ENCODE data around the gene NCAM1.
A peak's percentile ranks its signal among the peaks of the same experiment; 100 is the strongest.

NCAM1 gene

GRCh38 chr11:113131036-113131775, 170.0 kb downstream of the NCAM1 start:
- no peak for DNase-seq (ENCODE audit: low spot score)

- DNase-seq (ENCODE audit: low spot score): no peak
Observed at GRCh38 chr11:113133071-113133470, 171.9 kb downstream of the NCAM1 start.

GRCh38 chr11:113134626-113135025, 173.4 kb downstream of the NCAM1 start:
- DNase-seq (ENCODE audit: low spot score): no peak

- no peak for DNase-seq (ENCODE audit: low spot score)
Observed at GRCh38 chr11:113137713-113138529, 176.7 kb downstream of the NCAM1 start.

- DNase-seq (ENCODE audit: low spot score): no peak
Observed at GRCh38 chr11:113138731-113139130, 177.5 kb downstream of the NCAM1 start.

GRCh38 chr11:113141010-113141409, 179.8 kb downstream of the NCAM1 start:
- DNase-seq (ENCODE audit: low spot score): no peak

GRCh38 chr11:113142508-113142907, 181.3 kb downstream of the NCAM1 start:
- DNase-seq (ENCODE audit: low spot score): no peak

GRCh38 chr11:113147249-113147648, 186.0 kb downstream of the NCAM1 start:
- peak; percentile 90 for DNase-seq (ENCODE audit: low spot score)

- DNase-seq (ENCODE audit: low spot score): no peak
Observed at GRCh38 chr11:113148076-113148475, 186.9 kb downstream of the NCAM1 start.

GRCh38 chr11:113148652-113149051, 187.4 kb downstream of the NCAM1 start:
- DNase-seq (ENCODE audit: low spot score): no peak

GRCh38 chr11:113151521-113151920, 190.3 kb downstream of the NCAM1 start:
- DNase-seq (ENCODE audit: low spot score): no peak

GRCh38 chr11:113152500-113152899, 191.3 kb downstream of the NCAM1 start:
- DNase-seq (ENCODE audit: low spot score): no peak

GRCh38 chr11:113153847-113154246, 192.6 kb downstream of the NCAM1 start:
- DNase-seq (ENCODE audit: low spot score): no peak

GRCh38 chr11:113159988-113160807, 199.0 kb downstream of the NCAM1 start:
- no peak for DNase-seq (ENCODE audit: low spot score)

- no peak for DNase-seq (ENCODE audit: low spot score)
Observed at GRCh38 chr11:113160808-113161124, 199.5 kb downstream of the NCAM1 start.

- no peak for DNase-seq (ENCODE audit: low spot score)
Observed at GRCh38 chr11:113161711-113162591, 200.7 kb downstream of the NCAM1 start.

- DNase-seq (ENCODE audit: low spot score): peak; percentile 83
Observed at GRCh38 chr11:113162592-113162962, 201.4 kb downstream of the NCAM1 start.

- no peak for DNase-seq (ENCODE audit: low spot score)
Observed at GRCh38 chr11:113163291-113164030, 202.2 kb downstream of the NCAM1 start.

- DNase-seq (ENCODE audit: low spot score): no peak
Observed at GRCh38 chr11:113166280-113166679, 205.1 kb downstream of the NCAM1 start.

- DNase-seq (ENCODE audit: low spot score): no peak
Observed at GRCh38 chr11:113167599-113167998, 206.4 kb downstream of the NCAM1 start.
